ENCODE data around the gene TRPM4.

DNA sequence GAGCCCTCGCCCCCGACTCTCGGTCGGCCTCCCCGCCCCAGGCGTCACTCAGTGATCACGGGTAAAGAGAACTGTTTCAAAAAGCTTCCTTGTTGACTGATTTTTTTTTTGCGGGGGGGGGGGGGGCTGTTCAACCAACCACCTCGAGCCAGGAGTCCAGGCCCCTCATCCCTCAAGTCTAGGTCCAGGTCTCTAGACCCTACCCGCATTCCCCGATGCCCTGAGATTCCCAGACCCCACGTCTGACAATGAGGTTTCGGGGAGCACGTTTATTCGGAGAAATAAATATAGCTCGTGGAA lies 6.7 kb upstream of the TRPM4 start:
- TF ChIP-seq, protein P1, sequence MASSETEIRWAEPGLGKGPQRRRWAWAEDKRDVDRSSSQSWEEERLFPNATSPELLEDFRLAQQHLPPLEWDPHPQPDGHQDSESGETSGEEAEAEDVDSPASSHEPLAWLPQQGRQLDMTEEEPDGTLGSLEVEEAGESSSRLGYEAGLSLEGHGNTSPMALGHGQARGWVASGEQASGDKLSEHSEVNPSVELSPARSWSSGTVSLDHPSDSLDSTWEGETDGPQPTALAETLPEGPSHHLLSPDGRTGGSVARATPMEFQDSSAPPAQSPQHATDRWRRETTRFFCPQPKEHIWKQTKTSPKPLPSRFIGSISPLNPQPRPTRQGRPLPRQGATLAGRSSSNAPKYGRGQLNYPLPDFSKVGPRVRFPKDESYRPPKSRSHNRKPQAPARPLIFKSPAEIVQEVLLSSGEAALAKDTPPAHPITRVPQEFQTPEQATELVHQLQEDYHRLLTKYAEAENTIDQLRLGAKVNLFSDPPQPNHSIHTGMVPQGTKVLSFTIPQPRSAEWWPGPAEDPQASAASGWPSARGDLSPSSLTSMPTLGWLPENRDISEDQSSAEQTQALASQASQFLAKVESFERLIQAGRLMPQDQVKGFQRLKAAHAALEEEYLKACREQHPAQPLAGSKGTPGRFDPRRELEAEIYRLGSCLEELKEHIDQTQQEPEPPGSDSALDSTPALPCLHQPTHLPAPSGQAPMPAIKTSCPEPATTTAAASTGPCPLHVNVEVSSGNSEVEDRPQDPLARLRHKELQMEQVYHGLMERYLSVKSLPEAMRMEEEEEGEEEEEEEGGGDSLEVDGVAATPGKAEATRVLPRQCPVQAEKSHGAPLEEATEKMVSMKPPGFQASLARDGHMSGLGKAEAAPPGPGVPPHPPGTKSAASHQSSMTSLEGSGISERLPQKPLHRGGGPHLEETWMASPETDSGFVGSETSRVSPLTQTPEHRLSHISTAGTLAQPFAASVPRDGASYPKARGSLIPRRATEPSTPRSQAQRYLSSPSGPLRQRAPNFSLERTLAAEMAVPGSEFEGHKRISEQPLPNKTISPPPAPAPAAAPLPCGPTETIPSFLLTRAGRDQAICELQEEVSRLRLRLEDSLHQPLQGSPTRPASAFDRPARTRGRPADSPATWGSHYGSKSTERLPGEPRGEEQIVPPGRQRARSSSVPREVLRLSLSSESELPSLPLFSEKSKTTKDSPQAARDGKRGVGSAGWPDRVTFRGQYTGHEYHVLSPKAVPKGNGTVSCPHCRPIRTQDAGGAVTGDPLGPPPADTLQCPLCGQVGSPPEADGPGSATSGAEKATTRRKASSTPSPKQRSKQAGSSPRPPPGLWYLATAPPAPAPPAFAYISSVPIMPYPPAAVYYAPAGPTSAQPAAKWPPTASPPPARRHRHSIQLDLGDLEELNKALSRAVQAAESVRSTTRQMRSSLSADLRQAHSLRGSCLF (CRISPR knock-in tag; IDR thresholded peaks at IDR 0.05; ENCODE audit: borderline replicate concordance), result no peak
- TF ChIP-seq, protein P2, sequence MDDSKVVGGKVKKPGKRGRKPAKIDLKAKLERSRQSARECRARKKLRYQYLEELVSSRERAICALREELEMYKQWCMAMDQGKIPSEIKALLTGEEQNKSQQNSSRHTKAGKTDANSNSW (CRISPR knock-in tag; IDR thresholded peaks at IDR 0.05; ENCODE audit: borderline replicate concordance), result no peak
- TF ChIP-seq EZH2 (conservative IDR thresholded peaks at IDR 0.05; ENCODE audit: low read depth, low read length), result no peak
- TF ChIP-seq POLR2A (IDR thresholded peaks at IDR 0.05; ENCODE audit: insufficient read depth in 1 of 2, low read depth in 2 of 2, low read length in 2 of 2), result no peak
- TF ChIP-seq, protein P3, sequence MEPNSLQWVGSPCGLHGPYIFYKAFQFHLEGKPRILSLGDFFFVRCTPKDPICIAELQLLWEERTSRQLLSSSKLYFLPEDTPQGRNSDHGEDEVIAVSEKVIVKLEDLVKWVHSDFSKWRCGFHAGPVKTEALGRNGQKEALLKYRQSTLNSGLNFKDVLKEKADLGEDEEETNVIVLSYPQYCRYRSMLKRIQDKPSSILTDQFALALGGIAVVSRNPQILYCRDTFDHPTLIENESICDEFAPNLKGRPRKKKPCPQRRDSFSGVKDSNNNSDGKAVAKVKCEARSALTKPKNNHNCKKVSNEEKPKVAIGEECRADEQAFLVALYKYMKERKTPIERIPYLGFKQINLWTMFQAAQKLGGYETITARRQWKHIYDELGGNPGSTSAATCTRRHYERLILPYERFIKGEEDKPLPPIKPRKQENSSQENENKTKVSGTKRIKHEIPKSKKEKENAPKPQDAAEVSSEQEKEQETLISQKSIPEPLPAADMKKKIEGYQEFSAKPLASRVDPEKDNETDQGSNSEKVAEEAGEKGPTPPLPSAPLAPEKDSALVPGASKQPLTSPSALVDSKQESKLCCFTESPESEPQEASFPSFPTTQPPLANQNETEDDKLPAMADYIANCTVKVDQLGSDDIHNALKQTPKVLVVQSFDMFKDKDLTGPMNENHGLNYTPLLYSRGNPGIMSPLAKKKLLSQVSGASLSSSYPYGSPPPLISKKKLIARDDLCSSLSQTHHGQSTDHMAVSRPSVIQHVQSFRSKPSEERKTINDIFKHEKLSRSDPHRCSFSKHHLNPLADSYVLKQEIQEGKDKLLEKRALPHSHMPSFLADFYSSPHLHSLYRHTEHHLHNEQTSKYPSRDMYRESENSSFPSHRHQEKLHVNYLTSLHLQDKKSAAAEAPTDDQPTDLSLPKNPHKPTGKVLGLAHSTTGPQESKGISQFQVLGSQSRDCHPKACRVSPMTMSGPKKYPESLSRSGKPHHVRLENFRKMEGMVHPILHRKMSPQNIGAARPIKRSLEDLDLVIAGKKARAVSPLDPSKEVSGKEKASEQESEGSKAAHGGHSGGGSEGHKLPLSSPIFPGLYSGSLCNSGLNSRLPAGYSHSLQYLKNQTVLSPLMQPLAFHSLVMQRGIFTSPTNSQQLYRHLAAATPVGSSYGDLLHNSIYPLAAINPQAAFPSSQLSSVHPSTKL (CRISPR knock-in tag; IDR thresholded peaks at IDR 0.05), result no peak
- no peak for TF ChIP-seq NFE2L2 (IDR thresholded peaks at IDR 0.05; ENCODE audit: low read length)
- TF ChIP-seq TAF1 (CRISPR knock-in tag; IDR thresholded peaks at IDR 0.05), result no peak
- TF ChIP-seq, protein P4, sequence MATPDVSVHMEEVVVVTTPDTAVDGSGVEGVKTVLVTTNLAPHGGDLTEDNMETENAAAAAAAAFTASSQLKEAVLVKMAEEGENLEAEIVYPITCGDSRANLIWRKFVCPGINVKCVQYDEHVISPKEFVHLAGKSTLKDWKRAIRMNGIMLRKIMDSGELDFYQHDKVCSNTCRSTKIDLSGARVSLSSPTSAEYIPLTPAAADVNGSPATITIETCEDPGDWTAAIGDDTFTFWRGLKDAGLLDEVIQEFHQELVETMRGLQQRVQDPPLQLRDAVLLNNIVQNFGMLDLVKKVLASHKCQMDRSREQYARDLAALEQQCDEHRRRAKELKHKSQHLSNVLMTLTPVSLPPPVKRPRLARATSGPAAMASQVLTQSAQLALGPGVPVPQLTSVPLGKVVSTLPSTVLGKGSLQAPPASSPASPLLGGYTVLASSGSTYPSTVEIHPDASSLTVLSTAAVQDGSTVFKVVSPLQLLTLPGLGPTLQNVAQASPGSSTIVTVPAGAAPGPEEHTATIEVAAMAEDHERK (CRISPR knock-in tag; IDR thresholded peaks at IDR 0.05; ENCODE audit: low read depth), result no peak
- TF ChIP-seq, protein P5, sequence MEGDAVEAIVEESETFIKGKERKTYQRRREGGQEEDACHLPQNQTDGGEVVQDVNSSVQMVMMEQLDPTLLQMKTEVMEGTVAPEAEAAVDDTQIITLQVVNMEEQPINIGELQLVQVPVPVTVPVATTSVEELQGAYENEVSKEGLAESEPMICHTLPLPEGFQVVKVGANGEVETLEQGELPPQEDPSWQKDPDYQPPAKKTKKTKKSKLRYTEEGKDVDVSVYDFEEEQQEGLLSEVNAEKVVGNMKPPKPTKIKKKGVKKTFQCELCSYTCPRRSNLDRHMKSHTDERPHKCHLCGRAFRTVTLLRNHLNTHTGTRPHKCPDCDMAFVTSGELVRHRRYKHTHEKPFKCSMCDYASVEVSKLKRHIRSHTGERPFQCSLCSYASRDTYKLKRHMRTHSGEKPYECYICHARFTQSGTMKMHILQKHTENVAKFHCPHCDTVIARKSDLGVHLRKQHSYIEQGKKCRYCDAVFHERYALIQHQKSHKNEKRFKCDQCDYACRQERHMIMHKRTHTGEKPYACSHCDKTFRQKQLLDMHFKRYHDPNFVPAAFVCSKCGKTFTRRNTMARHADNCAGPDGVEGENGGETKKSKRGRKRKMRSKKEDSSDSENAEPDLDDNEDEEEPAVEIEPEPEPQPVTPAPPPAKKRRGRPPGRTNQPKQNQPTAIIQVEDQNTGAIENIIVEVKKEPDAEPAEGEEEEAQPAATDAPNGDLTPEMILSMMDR (CRISPR knock-in tag; IDR thresholded peaks at IDR 0.05), result no peak

All from HepG2 (cell line).